Loucy (cell line): ENCODE data around the gene TSHZ2.

Source experiments
- H2AFZ ChIP-seq: fragments of 200-600 bp; sonication (generic); 2 replicates; pipeline ENCODE4 v1.6.0; 2016; ENCODE audit warnings: antibody characterized with exemption, mild to moderate bottlenecking, low read length, moderate library complexity
- H3F3A ChIP-seq: fragments of 200-600 bp; 2 replicates; pipeline ENCODE4 v1.6.0; 2016; ENCODE audit warnings: antibody characterized with exemption, low read depth, mild to moderate bottlenecking
- H3K27me3 ChIP-seq: fragments of 200-600 bp; sonication (generic); 2 replicates; pipeline ENCODE4 v1.6.1; 2014; ENCODE audit warnings: low read length, mild to moderate bottlenecking; ENCODE audit not compliant: insufficient read depth, poor library complexity, severe bottlenecking
- H3K36me3 ChIP-seq: fragments of 200-600 bp; sonication (generic); 2 replicates; pipeline ENCODE4 v1.6.1; 2016; ENCODE audit warnings: low read length; ENCODE audit not compliant: insufficient read depth
- H3K4me1 ChIP-seq: fragments of 200-600 bp; sonication (generic); 2 replicates; pipeline ENCODE4 v1.5.1; 2014; ENCODE audit warnings: low read length, mild to moderate bottlenecking; ENCODE audit not compliant: insufficient read depth, poor library complexity, severe bottlenecking
- H3K4me2 ChIP-seq: fragments of 200-600 bp; sonication (generic); 2 replicates; pipeline ENCODE4 v1.6.0; 2014; ENCODE audit warnings: antibody characterized with exemption, low read length, low read depth, mild to moderate bottlenecking; ENCODE audit not compliant: poor library complexity, severe bottlenecking
- H3K4me3 ChIP-seq: fragments of 200-600 bp; sonication (generic); 2 replicates; pipeline ENCODE4 v1.5.1; 2014; ENCODE audit warnings: low read length, mild to moderate bottlenecking, mixed read lengths; ENCODE audit not compliant: poor library complexity, severe bottlenecking
- H3K79me2 ChIP-seq: fragments of 200-600 bp; sonication (generic); 2 replicates; pipeline ENCODE4 v1.6.1; 2014; ENCODE audit warnings: low read length; ENCODE audit not compliant: insufficient read depth
- H3K9ac ChIP-seq: fragments of 200-600 bp; sonication (generic); 2 replicates; pipeline ENCODE4 v1.6.0; 2014; ENCODE audit warnings: mild to moderate bottlenecking, low read depth, low read length, moderate library complexity; ENCODE audit not compliant: poor library complexity, severe bottlenecking
- H3K9me2 ChIP-seq: fragments of 200-600 bp; sonication (generic); replicated peaks from 2 replicates; pipeline ENCODE4 v1.6.1; 2016; ENCODE audit warnings: low read depth, low read length, mixed read lengths
- H3K9me3 ChIP-seq: fragments of 200-600 bp; sonication (generic); 2 replicates; pipeline ENCODE4 v1.6.1; 2014; ENCODE audit warnings: mild to moderate bottlenecking, antibody characterized with exemption, low read length, low read depth; ENCODE audit not compliant: insufficient read depth
- H4K20me1 ChIP-seq: fragments of 200-600 bp; sonication (generic); 2 replicates; pipeline ENCODE4 v1.6.0; 2014; ENCODE audit warnings: antibody characterized with exemption, low read length, mild to moderate bottlenecking; ENCODE audit not compliant: insufficient read depth, poor library complexity, severe bottlenecking
- EZH2phosphoT487 ChIP-seq: fragments of 200-600 bp; IDR thresholded peaks from 2 replicates; pipeline ENCODE4 v1.6.1; 2018; ENCODE audit warnings: antibody characterized with exemption, mild to moderate bottlenecking, moderate library complexity, borderline replicate concordance
- TF ChIP-seq, protein P1 (sequence below): fragments of 200-600 bp; sonication (generic); conservative IDR thresholded peaks from 2 replicates; pipeline ENCODE4 v1.5.1; 2014; ENCODE audit warnings: mild to moderate bottlenecking, antibody characterized with exemption, low read length

TSHZ2 gene

DNA sequence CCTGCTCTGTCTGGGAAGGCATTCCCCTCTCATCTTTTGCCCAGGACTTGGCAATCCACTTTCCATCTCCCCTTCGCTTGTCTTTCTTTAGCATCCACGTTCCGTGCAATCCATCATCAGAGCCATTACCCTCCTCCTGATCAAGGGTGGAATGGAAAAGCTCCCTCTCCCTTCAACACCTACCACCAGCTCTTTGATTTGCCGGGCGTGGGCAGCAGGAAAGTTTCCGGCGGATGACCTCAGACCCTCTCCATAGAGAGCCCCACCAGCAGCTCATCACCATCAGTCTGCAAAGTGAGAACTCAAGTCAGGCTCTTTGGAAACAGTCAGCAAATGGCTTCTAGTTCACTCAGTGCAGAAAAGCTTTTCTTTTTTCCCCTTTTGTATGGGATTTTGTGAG lies 76.2 kb downstream of the TSHZ2 start:
- Histone ChIP-seq H3K4me2 (no peak overlapping the region), H3K9me2 (no peaks in the 10 kb centered on the region), H2AFZ (no peak overlapping the region), H3K9ac (no peak overlapping the region), H3K79me2 (no peaks in the 10 kb centered on the region), H3F3A (no peaks in the 10 kb centered on the region), H3K27me3 (no peaks in the 10 kb centered on the region), H3K4me3 (no peak overlapping the region), H3K36me3 (no peaks in the 10 kb centered on the region), H4K20me1 (no peaks in the 10 kb centered on the region), H3K9me3 (no peaks in the 10 kb centered on the region), H3K4me1 (no peaks in the 10 kb centered on the region)
- TF ChIP-seq EZH2phosphoT487: no peak
- TF ChIP-seq, protein P1, sequence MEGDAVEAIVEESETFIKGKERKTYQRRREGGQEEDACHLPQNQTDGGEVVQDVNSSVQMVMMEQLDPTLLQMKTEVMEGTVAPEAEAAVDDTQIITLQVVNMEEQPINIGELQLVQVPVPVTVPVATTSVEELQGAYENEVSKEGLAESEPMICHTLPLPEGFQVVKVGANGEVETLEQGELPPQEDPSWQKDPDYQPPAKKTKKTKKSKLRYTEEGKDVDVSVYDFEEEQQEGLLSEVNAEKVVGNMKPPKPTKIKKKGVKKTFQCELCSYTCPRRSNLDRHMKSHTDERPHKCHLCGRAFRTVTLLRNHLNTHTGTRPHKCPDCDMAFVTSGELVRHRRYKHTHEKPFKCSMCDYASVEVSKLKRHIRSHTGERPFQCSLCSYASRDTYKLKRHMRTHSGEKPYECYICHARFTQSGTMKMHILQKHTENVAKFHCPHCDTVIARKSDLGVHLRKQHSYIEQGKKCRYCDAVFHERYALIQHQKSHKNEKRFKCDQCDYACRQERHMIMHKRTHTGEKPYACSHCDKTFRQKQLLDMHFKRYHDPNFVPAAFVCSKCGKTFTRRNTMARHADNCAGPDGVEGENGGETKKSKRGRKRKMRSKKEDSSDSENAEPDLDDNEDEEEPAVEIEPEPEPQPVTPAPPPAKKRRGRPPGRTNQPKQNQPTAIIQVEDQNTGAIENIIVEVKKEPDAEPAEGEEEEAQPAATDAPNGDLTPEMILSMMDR: no peak

DNA sequence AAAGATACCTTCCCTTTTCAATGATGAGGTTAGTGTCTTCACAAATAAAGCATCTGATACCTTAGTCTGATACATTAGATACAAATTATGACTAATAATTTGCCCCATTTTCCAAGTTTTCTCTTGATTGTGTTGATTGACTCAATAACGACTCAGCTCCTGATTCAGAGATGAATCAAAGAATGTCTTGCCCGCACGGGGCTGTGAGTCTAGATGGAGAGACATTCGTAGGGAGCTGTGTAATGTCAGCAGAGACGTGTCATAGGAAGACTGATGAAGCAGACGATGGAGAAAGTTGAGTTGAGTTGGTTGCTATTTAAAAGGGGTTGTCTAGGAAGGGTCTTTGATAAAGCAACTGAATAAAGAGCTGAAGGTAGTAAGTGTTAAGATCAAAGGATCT lies 78.2 kb downstream of the TSHZ2 start:
- H3K79me2 ChIP-seq: no peaks in the 10 kb centered on the region
- H3K4me2 ChIP-seq: no peak overlapping the region
- H2AFZ ChIP-seq: no peak overlapping the region
- no peaks in the 10 kb centered on the region for H3K9me3 ChIP-seq
- no peak overlapping the region for H3K4me3 ChIP-seq
- H3K9ac ChIP-seq: no peak overlapping the region
- TF ChIP-seq, protein P1: no peak
- no peaks in the 10 kb centered on the region for H3K9me2 ChIP-seq
- no peaks in the 10 kb centered on the region for H4K20me1 ChIP-seq
- no peaks in the 10 kb centered on the region for H3K27me3 ChIP-seq
- H3K36me3 ChIP-seq: no peaks in the 10 kb centered on the region
- no peaks in the 10 kb centered on the region for H3F3A ChIP-seq
- no peaks in the 10 kb centered on the region for H3K4me1 ChIP-seq

DNA sequence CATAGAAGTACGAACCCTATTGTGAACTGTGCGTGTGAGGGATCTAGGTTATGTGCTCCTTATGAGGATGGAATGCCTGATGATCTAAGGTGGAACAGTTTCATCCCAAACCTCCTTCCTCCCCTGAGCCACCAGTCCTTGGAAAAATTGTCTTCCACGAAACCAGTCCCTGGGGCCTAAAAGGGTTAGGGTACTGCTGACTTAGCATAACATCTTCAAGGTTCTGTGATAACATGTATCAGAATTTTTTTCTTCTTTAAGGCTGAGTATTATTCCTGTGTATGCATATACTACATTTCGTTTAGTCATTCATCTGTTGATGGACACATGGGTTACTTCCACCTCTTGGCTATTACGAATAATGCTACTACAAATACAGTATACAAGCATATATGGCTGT lies 80.2 kb downstream of the TSHZ2 start:
- no peak overlapping the region for H3K9ac ChIP-seq
- no peaks in the 10 kb centered on the region for H3F3A ChIP-seq
- no peaks in the 10 kb centered on the region for H3K4me1 ChIP-seq
- H3K9me2 ChIP-seq: no peaks in the 10 kb centered on the region
- H2AFZ ChIP-seq: no peak overlapping the region
- TF ChIP-seq, protein P1: no peak
- no peak for TF ChIP-seq EZH2phosphoT487
- H3K4me3 ChIP-seq: no peak overlapping the region
- no peaks in the 10 kb centered on the region for H3K27me3 ChIP-seq
- H4K20me1 ChIP-seq: no peaks in the 10 kb centered on the region
- H3K36me3 ChIP-seq: no peaks in the 10 kb centered on the region
- no peaks in the 10 kb centered on the region for H3K9me3 ChIP-seq
- no peaks in the 10 kb centered on the region for H3K79me2 ChIP-seq
- no peak overlapping the region for H3K4me2 ChIP-seq
